ENCODE results near the gene HSD3B7. TPM values are rescaled to one million over a fixed set of nuclear protein-coding genes. Genes with fewer than 3 reads are reported as not detected.
A peak's percentile ranks its signal among the peaks of the same experiment; 100 is the strongest.

Gene HSD3B7
- total RNA-seq, 1 experiment from 2014 or later, result 0.95 TPM

DNA sequence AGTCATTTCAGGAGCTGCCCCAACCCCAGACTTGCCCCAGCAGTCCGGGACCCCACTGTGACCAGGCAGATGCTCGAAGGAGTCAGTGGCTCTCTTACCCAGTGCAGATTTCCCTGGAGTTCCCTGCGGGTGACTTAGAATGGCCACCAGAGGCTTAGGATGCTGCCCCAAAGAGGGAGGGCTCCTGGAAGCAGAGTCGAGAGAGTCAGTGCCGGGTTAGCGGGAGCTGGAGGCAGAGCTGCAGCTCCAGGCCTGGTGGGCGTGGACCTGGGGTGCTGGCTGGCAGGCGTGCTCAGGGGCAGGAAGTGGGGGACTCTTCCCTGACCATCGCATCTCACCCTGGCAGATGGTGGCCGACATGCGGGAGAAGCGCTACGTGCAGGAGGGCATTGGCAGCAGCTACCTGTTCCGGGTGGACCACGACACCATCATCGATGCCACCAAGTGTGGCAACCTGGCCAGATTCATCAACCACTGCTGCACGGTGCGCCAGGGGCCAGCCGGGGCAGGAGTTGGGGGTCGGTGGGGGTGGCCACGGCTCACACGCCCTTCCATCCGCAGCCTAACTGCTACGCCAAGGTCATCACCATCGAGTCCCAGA lies 1.6 kb upstream of the HSD3B7 start:
- no TSS peak for BruUV-seq (replicated peaks)
- no peak for DNase-seq (ENCODE audit: low spot score)
- intact Hi-C loops (cut with micrococcal nuclease; ENCODE audit: unreplicated experiment), result loop anchor here (10.0 kb wide), 1 partner anchor 881 kb away; no protein-coding TSS in a partner anchor
- POLR2A ChIA-PET (ENCODE audit: low non-redundant PET), result interaction anchor here (0.6 to 0.7 kb wide), 2 partner anchors 108 to 203 kb away, joined by 3 read pairs; no protein-coding TSS in a partner anchor
- TF ChIP-seq CTCF (conservative IDR thresholded peaks at IDR 0.05; ENCODE audit: low read depth, low read length) (no peak), EZH2 (IDR thresholded peaks at IDR 0.05; ENCODE audit: borderline replicate concordance, low read depth, low read length, poor library complexity, severe bottlenecking) (no peak)
- H3K4me3 ChIP-seq (ENCODE audit: low read depth, low read length, poor library complexity, severe bottlenecking), result no peak overlapping the region
- H3K4me1 ChIP-seq (ENCODE audit: insufficient read depth, low read length, poor library complexity, severe bottlenecking), result no peaks in the 10 kb centered on the region
- CTCF ChIA-PET, result interaction anchor here (0.5 to 1.0 kb wide), 3 partner anchors 30 to 211 kb away, joined by 3 to 4 read pairs (median 3); no protein-coding TSS in a partner anchor
- H3K36me3 ChIP-seq (ENCODE audit: insufficient read depth, low read length, poor library complexity, severe bottlenecking), result peaks cover 18% of the 10 kb centered on the region
- no peak overlapping the region for H3K27ac ChIP-seq (ENCODE audit: low read depth, low read length, poor library complexity, severe bottlenecking)
- no peaks in the 10 kb centered on the region for H3K27me3 ChIP-seq (replicated peaks; ENCODE audit: insufficient read depth, low read depth, low read length, poor library complexity)
- H3K9me3 ChIP-seq (ENCODE audit: low read depth, low read length, poor library complexity, severe bottlenecking), result no peaks in the 10 kb centered on the region

DNA sequence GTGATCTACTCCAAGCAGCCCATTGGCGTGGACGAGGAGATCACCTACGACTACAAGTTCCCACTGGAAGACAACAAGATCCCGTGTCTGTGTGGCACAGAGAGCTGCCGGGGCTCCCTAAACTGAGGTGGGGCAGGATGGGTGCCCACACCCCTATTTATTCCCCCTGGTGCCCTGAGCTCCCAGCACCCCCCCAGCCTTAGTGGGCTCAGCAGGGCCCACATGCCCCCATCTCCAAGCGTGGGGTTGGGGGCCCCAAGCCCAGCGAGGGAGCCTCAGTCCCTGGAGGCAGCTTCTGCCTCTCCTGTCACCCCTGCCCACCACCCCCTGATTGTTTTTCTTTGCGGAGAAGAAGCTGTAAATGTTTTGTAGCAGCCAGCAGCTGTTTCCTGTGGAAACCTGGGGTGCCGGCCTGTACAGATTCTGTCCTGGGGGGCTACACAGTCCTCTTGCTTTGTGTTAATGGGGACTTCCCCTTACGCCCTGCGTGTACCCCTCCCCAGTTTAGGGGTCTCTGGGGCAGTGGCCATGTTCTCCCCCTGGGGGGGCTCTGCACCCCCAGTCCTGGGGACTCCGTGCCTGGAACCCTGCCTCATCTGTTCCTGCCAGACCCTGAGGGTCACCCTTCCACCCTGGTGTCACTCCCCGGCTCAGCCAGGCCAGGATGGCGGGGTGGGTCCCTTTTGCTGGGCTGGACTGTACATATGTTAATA lies 953 bp upstream of the HSD3B7 start:
- ChIA-PET POLR2A (ENCODE audit: low non-redundant PET) (interaction anchor here (0.6 kb wide), 1 partner anchor 108 kb away, joined by 3 read pairs; no protein-coding TSS in a partner anchor), CTCF (interaction anchor here (0.5 to 1.3 kb wide), 6 partner anchors 13 to 459 kb away, joined by 3 to 16 read pairs (median 4); partner anchors contain the start of gene ZNF843)
- no peak overlapping the region for H3K27ac ChIP-seq (ENCODE audit: low read depth, low read length, poor library complexity, severe bottlenecking)
- no peak for DNase-seq (ENCODE audit: low spot score)
- intact Hi-C loops (cut with micrococcal nuclease; ENCODE audit: unreplicated experiment), result loop anchor here (2.0 to 10.0 kb wide), 3 partner anchors 113 to 881 kb away; partner anchors contain the start of gene ZNF843
- no peaks in the 10 kb centered on the region for H3K4me1 ChIP-seq (ENCODE audit: insufficient read depth, low read length, poor library complexity, severe bottlenecking)
- no peak for TF ChIP-seq CTCF (conservative IDR thresholded peaks at IDR 0.05; ENCODE audit: low read depth, low read length)
- TF ChIP-seq EZH2 (IDR thresholded peaks at IDR 0.05; ENCODE audit: borderline replicate concordance, low read depth, low read length, poor library complexity, severe bottlenecking), result no peak
- H3K36me3 ChIP-seq (ENCODE audit: insufficient read depth, low read length, poor library complexity, severe bottlenecking), result peaks cover 14% of the 10 kb centered on the region
- H3K9me3 ChIP-seq (ENCODE audit: low read depth, low read length, poor library complexity, severe bottlenecking), result no peaks in the 10 kb centered on the region
- H3K4me3 ChIP-seq (ENCODE audit: low read depth, low read length, poor library complexity, severe bottlenecking), result no peak overlapping the region
- H3K27me3 ChIP-seq (replicated peaks; ENCODE audit: insufficient read depth, low read depth, low read length, poor library complexity), result no peaks in the 10 kb centered on the region
- BruUV-seq (replicated peaks), result TSS peak; percentile 59

DNA sequence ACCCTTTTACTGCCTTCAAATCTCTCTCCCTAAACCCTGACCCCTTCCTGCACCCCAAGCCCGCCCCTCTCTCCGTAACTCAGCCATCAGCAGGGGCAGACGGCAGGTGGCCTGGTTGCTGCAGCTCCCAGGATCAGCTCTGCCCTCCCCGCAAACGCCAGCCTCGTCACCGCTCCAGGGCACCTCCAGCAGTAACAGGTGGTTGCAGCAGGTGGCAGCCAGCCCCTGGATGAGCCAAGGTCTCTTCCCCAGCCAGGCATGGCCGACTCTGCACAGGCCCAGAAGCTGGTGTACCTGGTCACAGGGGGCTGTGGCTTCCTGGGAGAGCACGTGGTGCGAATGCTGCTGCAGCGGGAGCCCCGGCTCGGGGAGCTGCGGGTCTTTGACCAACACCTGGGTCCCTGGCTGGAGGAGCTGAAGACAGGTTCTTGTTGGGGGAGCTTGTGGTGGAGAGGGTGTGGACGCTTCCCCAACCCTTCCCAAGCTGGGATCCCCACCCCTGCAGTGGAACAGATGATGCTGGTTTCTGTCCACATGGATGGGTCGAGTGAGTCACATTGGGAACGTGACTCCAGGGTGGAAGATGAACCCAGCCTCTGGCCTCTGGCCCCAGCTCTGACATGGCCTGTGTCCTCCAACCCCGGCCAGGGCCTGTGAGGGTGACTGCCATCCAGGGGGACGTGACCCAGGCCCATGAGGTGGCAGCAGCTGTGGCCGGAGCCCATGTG lies 558 bp downstream of the HSD3B7 start:
- ChIA-PET CTCF (interaction anchor here (0.7 to 1.3 kb wide), 4 partner anchors 12 to 457 kb away, joined by 3 to 16 read pairs (median 4); partner anchors contain the start of gene ZNF843), POLR2A (ENCODE audit: low non-redundant PET) (no interaction called here)
- H3K27me3 ChIP-seq (replicated peaks; ENCODE audit: insufficient read depth, low read depth, low read length, poor library complexity), result no peaks in the 10 kb centered on the region
- H3K9me3 ChIP-seq (ENCODE audit: low read depth, low read length, poor library complexity, severe bottlenecking), result no peaks in the 10 kb centered on the region
- H3K4me3 ChIP-seq (ENCODE audit: low read depth, low read length, poor library complexity, severe bottlenecking), result no peak overlapping the region
- no TSS peak for BruUV-seq (replicated peaks)
- no peaks in the 10 kb centered on the region for H3K4me1 ChIP-seq (ENCODE audit: insufficient read depth, low read length, poor library complexity, severe bottlenecking)
- no peak for DNase-seq (ENCODE audit: low spot score)
- intact Hi-C loops (cut with micrococcal nuclease; ENCODE audit: unreplicated experiment), result loop anchor here (2.0 to 10.0 kb wide), 3 partner anchors 111 to 879 kb away; partner anchors contain the start of gene ZNF843
- peaks cover 8% of the 10 kb centered on the region for H3K36me3 ChIP-seq (ENCODE audit: insufficient read depth, low read length, poor library complexity, severe bottlenecking)
- TF ChIP-seq EZH2 (IDR thresholded peaks at IDR 0.05; ENCODE audit: borderline replicate concordance, low read depth, low read length, poor library complexity, severe bottlenecking), result no peak
- H3K27ac ChIP-seq (ENCODE audit: low read depth, low read length, poor library complexity, severe bottlenecking), result no peak overlapping the region
